WTC11 (cell line): ENCODE measurements around the gene ENDOV. TPM values are rescaled to one million over a fixed set of nuclear protein-coding genes. Genes with fewer than 3 reads are reported as not detected.

Experiments used
- ATAC-seq: fragments of 200-7000 bp; cut with Tn5 transposase; 2 replicates; pipeline ENCODE4 v1.10.0; 2021; ENCODE audit warnings: mild to moderate bottlenecking, moderate library complexity
- CTCF ChIA-PET: fragments of 300-600 bp; sonication (Branson Sonifier 250); formaldehyde crosslinking; loops from one replicate; lab custom pipeline; 2021; ENCODE audit warnings: antibody characterized with exemption; lab: Charles Lee
- POLR2A ChIA-PET: fragments of 350-600 bp; sonication (Branson Sonifier 250); formaldehyde crosslinking; loops from one replicate; lab custom pipeline; 2021; ENCODE audit warnings: antibody characterized with exemption; lab: Charles Lee
- DNase-seq: peaks from one replicate; pipeline ENCODE4 v3.0.0; 2021; ENCODE audit warnings: low spot score
- H3K27ac Mint-ChIP-seq: 2 replicates; pipeline ENCODE4 v1.8.0; 2021; ENCODE audit warnings: mixed read lengths
- H3K27me3 Mint-ChIP-seq: 2 replicates; pipeline ENCODE4 v1.8.0; 2021; ENCODE audit warnings: low read depth, mild to moderate bottlenecking, moderate library complexity, mixed read lengths
- H3K36me3 Mint-ChIP-seq: 2 replicates; pipeline ENCODE4 v1.8.0; 2021; ENCODE audit warnings: mixed read lengths
- H3K4me1 Mint-ChIP-seq: 2 replicates; pipeline ENCODE4 v1.8.0; 2022; ENCODE audit warnings: mixed read lengths
- H3K4me3 Mint-ChIP-seq: 2 replicates; pipeline ENCODE4 v1.8.0; 2021; ENCODE audit warnings: mild to moderate bottlenecking, moderate library complexity, mixed read lengths
- H3K9me3 Mint-ChIP-seq: 2 replicates; pipeline ENCODE4 v1.8.0; 2021; ENCODE audit warnings: mixed read lengths
- CBFB ChIP-seq: sonication (generic); formaldehyde crosslinking; IDR thresholded peaks from 2 replicates; pipeline ENCODE4 v1.8.1; 2022; ENCODE audit warnings: mild to moderate bottlenecking, low read depth, missing genetic modification reagents
- CREM ChIP-seq: sonication (generic); formaldehyde crosslinking; IDR thresholded peaks from 2 replicates; pipeline ENCODE4 v1.8.1; 2022; ENCODE audit warnings: mild to moderate bottlenecking, missing genetic modification reagents, moderate library complexity
- CTCF ChIP-seq: fragments of 200-600 bp; IDR thresholded peaks from 2 replicates; pipeline ENCODE4 v1.8.0; 2022; ENCODE audit warnings: antibody characterized with exemption
- OVOL2 ChIP-seq: fragments of 250-450 bp; sonication (Bioruptor Pico); IDR thresholded peaks from 2 replicates; pipeline ENCODE4 v1.9.0; 2021; ENCODE audit warnings: mild to moderate bottlenecking, borderline replicate concordance
- ZNF281 ChIP-seq: sonication (generic); formaldehyde crosslinking; IDR thresholded peaks from 2 replicates; pipeline ENCODE4 v1.8.0; 2023; ENCODE audit warnings: mild to moderate bottlenecking, missing genetic modification reagents
- ZNF532 ChIP-seq: fragments of 250-450 bp; sonication (Bioruptor Pico); IDR thresholded peaks from 2 replicates; pipeline ENCODE4 v1.9.0; 2021; ENCODE audit warnings: mild to moderate bottlenecking, borderline replicate concordance
- total RNA-seq: library from RNA; stranded (reverse); gene quantifications from 3 replicates; pipeline ENCODE4 v1.2.3, GENCODE V29; 2021
- TF ChIP-seq, protein P1 (sequence below): fragments of 250-450 bp; sonication (Bioruptor Pico); IDR thresholded peaks from 2 replicates; pipeline ENCODE4 v1.9.0; 2021; ENCODE audit warnings: mild to moderate bottlenecking
- TF ChIP-seq, protein P2 (sequence below): sonication (generic); formaldehyde crosslinking; conservative IDR thresholded peaks from 2 replicates; pipeline ENCODE4 v1.8.1; 2022; ENCODE audit warnings: mild to moderate bottlenecking, missing genetic modification reagents
- TF ChIP-seq, protein P3 (sequence below): sonication (generic); formaldehyde crosslinking; IDR thresholded peaks from 2 replicates; pipeline ENCODE4 v1.8.0; 2022; ENCODE audit warnings: mild to moderate bottlenecking, missing genetic modification reagents

ENDOV gene
- total RNA-seq, 1 experiment from 2014 or later = 25.2 TPM

GRCh38 chr17:80394629-80395216 is 20.2 kb upstream of the ENDOV start:
- ChIA-PET CTCF (interaction anchor here (0.6 to 2.2 kb wide), 3 partner anchors 76 to 270 kb away, joined by 3 to 5 read pairs (median 3); no protein-coding TSS in a partner anchor), POLR2A (no interaction called here)
- H3K27ac Mint-ChIP-seq = no peak overlapping the region
- H3K4me3 Mint-ChIP-seq = no peak overlapping the region
- H3K4me1 Mint-ChIP-seq = peaks cover 9% of the 10 kb centered on the region
- H3K9me3 Mint-ChIP-seq = no peaks in the 10 kb centered on the region
- TF ChIP-seq CREM (CRISPR knock-in tag) (no peak), OVOL2 (no peak), CTCF (no peak), ZNF281 (CRISPR knock-in tag) (no peak), ZNF532 (CRISPR knock-in tag) (no peak), CBFB (CRISPR knock-in tag) (no peak)
- TF ChIP-seq, protein P1, sequence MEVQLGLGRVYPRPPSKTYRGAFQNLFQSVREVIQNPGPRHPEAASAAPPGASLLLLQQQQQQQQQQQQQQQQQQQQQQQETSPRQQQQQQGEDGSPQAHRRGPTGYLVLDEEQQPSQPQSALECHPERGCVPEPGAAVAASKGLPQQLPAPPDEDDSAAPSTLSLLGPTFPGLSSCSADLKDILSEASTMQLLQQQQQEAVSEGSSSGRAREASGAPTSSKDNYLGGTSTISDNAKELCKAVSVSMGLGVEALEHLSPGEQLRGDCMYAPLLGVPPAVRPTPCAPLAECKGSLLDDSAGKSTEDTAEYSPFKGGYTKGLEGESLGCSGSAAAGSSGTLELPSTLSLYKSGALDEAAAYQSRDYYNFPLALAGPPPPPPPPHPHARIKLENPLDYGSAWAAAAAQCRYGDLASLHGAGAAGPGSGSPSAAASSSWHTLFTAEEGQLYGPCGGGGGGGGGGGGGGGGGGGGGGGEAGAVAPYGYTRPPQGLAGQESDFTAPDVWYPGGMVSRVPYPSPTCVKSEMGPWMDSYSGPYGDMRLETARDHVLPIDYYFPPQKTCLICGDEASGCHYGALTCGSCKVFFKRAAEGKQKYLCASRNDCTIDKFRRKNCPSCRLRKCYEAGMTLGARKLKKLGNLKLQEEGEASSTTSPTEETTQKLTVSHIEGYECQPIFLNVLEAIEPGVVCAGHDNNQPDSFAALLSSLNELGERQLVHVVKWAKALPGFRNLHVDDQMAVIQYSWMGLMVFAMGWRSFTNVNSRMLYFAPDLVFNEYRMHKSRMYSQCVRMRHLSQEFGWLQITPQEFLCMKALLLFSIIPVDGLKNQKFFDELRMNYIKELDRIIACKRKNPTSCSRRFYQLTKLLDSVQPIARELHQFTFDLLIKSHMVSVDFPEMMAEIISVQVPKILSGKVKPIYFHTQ (CRISPR knock-in tag) = no peak
- TF ChIP-seq, protein P2, sequence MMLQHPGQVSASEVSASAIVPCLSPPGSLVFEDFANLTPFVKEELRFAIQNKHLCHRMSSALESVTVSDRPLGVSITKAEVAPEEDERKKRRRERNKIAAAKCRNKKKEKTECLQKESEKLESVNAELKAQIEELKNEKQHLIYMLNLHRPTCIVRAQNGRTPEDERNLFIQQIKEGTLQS = no peak
- TF ChIP-seq, protein P3, sequence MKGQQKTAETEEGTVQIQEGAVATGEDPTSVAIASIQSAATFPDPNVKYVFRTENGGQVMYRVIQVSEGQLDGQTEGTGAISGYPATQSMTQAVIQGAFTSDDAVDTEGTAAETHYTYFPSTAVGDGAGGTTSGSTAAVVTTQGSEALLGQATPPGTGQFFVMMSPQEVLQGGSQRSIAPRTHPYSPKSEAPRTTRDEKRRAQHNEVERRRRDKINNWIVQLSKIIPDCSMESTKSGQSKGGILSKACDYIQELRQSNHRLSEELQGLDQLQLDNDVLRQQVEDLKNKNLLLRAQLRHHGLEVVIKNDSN (CRISPR knock-in tag) = no peak
- TF ChIP-seq, all 79 proteins: peak for 0
- DNase-seq (no peak), ATAC-seq (no peak)
- Mint-ChIP-seq H3K36me3 (peaks cover 31% of the 10 kb centered on the region), H3K27me3 (peaks cover 18% of the 10 kb centered on the region)
